ENCODE data around the gene APP.
"Not testable (repeated sequence)": the region's sequence is repeated elsewhere in the genome, so short reads cannot be mapped to it uniquely, and the experiment has no call there.

APP gene

DNA sequence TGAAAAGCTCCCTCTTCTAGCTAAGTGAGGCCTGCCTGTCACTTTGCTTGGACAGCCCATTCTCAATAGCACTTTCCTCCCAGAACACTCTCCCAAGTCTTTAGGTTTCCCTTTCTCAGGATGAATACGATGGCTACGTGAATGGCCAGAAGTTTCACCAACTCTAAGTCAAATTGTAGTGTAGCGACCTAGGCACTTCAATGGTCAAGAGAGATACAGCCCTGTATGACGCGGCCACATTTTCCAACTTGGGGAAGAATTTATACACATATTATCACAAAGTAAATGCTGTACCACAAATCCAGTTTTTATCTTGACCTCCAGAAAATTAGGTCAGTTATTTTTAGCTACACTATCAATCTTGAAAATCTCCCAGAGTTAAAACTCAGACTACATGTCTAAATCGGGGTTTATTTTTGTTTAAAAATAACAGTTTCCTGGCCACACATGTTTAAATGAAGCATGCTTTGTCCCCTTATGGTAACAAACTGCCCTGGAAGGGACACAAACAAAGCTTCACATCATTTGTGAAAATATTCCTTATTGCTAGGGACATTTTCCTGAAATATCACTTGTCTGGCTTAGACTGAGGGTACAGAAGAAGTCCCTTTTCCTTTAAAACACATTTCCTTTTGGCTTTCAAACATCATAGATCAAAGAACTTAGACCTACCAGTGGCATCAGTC, 243.2 kb downstream of the APP start:
- peak overlapping the region; percentile 49 to 70 for H3K27ac ChIP-seq
- DNase-seq (ENCODE audit: low spot score) = no peak
- no peak overlapping the region for H3K4me3 ChIP-seq
- TF ChIP-seq, protein P1, sequence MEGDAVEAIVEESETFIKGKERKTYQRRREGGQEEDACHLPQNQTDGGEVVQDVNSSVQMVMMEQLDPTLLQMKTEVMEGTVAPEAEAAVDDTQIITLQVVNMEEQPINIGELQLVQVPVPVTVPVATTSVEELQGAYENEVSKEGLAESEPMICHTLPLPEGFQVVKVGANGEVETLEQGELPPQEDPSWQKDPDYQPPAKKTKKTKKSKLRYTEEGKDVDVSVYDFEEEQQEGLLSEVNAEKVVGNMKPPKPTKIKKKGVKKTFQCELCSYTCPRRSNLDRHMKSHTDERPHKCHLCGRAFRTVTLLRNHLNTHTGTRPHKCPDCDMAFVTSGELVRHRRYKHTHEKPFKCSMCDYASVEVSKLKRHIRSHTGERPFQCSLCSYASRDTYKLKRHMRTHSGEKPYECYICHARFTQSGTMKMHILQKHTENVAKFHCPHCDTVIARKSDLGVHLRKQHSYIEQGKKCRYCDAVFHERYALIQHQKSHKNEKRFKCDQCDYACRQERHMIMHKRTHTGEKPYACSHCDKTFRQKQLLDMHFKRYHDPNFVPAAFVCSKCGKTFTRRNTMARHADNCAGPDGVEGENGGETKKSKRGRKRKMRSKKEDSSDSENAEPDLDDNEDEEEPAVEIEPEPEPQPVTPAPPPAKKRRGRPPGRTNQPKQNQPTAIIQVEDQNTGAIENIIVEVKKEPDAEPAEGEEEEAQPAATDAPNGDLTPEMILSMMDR (IDR thresholded peaks at IDR 0.05) = no peak

DNA sequence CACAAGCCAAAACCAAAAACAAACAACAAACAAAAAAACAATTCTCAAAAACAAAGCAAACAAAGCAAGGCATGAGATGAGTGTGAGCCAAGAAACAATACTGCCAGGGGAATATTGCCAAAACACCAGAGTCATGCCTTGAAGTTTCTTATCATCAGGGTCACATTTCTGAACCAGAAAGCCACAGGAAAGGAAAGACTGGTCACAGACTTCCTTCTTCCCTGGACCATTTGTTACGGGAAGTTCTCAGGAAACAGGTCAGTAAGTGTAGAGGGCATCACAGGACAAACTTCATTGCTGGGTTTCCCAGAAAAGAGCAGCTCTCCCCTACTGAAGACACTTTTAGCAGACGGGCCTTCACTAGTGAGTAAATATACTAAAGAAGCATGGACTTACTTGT, 244.6 kb downstream of the APP start:
- no peak for DNase-seq (ENCODE audit: low spot score)
- H3K27ac ChIP-seq = peak overlapping the region in 1 of 2 donors; percentile 81
- H3K4me3 ChIP-seq = no peak overlapping the region
- TF ChIP-seq, protein P1 (IDR thresholded peaks at IDR 0.05) = no peak

DNA sequence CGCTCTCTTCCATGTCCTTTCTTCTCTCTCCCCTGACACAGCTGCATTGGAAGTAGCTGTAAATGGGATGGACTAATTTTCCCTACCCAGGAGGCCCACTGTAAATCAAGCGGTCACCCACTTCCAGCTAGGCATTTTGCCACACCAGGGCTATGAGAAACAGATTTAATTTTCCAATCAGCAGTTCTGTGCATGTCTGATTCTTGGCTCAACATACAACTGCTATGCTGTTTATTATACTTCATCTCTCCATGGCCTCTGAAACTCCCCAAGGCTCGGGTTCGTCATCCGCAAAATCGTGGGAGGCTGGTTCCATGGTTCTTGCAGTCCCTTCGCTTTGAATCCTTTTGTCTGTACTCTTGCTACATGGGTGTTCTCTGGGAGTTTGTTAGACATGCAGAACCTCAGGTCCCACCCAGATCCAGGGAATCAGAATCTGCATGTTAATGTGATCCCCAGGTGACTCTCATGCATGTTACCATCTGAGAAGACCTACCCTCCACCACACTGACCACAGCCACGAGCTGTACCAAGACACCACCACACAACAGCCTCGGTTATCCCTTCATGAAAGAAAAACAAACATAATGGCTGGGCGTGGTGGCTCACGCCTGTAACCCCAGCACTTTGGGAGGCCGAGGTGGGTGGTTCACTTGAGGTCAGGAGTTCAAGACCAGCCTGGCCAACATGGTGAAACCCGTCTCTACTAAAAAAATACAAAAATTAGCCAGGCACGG, 245.3 kb downstream of the APP start:
- TF ChIP-seq, protein P1 (IDR thresholded peaks at IDR 0.05) = no peak
- DNase-seq (ENCODE audit: low spot score) = no peak
- peak overlapping the region in 1 of 2 donors; percentile 81 for H3K27ac ChIP-seq
- H3K4me3 ChIP-seq = no peak overlapping the region

DNA sequence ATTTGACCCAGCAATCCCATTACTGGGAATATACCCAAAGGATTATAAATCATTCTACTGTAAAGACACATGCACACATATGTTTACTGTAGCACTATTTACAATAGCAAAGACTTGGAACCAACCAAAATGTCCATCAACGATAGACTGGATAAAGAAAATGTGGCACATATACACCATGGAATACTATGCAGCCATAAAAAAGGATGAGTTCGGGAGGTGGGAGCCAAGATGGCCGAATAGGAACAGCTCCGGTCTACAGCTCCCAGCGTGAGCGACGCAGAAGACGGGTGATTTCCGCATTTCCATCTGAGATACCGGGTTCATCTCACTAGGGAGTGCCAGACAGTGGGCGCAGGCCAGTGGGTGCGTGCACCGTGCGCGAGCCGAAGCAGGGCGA, 252.4 kb downstream of the APP start:
- not testable (repeated sequence) for DNase-seq (ENCODE audit: low spot score); H3K27ac ChIP-seq; H3K4me3 ChIP-seq

DNA sequence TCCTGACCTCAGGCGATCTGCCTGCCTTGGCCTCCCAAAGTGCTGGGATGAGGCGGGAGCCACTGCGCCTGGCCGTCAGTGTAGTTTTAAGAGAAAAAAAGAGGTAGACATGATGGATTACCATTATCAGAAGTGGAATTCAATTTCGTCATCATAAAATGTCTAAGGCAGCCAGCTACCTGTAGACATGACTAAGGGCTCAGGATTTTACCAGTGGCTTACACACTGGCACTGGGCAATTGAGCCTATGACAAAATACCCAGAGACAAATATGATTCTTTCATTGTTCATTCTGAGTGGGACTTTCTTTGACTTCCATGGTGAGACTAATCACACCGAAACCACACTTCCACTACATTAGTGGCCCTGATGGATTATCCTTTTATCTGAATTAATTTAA, 254.3 kb downstream of the APP start:
- DNase-seq (ENCODE audit: low spot score) = no peak
- TF ChIP-seq, protein P1 (IDR thresholded peaks at IDR 0.05) = no peak
- no peak overlapping the region for H3K4me3 ChIP-seq
- no peak overlapping the region for H3K27ac ChIP-seq

DNA sequence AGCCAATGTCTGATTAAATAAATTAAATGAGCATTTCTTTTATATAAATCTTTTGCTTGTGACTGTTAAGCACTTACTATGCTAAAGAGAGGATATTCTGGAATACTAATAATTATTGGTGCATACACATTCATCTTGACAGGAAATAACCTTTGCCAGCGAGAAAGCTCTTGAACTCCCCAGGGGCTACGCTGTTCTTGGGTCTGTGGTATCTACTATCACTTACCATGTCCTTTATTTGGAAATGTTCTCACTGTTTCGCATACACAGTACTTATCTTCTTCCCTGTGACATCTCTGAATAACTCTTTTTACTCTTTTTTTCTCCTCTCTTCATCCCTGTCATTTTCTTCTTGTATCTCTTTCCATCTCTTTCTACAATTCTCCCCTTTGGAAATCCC, 257.1 kb downstream of the APP start:
- Histone ChIP-seq H3K27ac (no peak overlapping the region), H3K4me3 (no peak overlapping the region)
- DNase-seq (ENCODE audit: low spot score) = no peak
- TF ChIP-seq, protein P1 (IDR thresholded peaks at IDR 0.05) = no peak

DNA sequence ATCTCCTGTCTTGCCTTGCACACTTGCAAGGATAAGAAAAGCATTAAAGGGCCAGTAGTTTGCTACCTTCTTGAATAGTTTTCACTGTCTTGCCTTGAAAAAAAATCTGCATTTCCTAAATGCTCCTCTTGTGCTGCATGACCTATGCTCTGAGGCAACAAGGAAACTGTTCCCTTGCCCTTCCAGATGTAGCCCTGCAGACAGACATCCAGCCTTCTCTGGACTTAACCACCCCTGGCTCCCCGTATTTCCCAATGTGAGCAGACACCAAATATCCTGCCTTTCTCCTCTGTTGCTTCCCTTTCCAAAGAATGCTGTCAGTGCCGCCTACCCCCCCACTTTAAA, 258.2 kb downstream of the APP start:
- Histone ChIP-seq H3K4me3 (no peak overlapping the region), H3K27ac (no peak overlapping the region)
- TF ChIP-seq, protein P1 (IDR thresholded peaks at IDR 0.05) = no peak
- no peak for DNase-seq (ENCODE audit: low spot score)
